OCI-LY1 (cell line): ENCODE measurements around the gene S100G.

Source experiments
- EZH2 ChIP-seq: fragments of 200-600 bp; sonication (generic), shearing (Covaris generic); IDR thresholded peaks from 2 replicates; pipeline ENCODE4 v1.8.0; 2017; ENCODE audit warnings: borderline replicate concordance, mixed run types, mild to moderate bottlenecking, antibody characterized with exemption, low read length, moderate library complexity, mixed read lengths
- TF ChIP-seq, protein P1 (sequence below): fragments of 200-600 bp; sonication (generic), shearing (Covaris generic); IDR thresholded peaks from 2 replicates; pipeline ENCODE4 v1.5.1; 2017; ENCODE audit warnings: mild to moderate bottlenecking, antibody characterized with exemption, low read length, moderate library complexity, mixed read lengths

DNA sequence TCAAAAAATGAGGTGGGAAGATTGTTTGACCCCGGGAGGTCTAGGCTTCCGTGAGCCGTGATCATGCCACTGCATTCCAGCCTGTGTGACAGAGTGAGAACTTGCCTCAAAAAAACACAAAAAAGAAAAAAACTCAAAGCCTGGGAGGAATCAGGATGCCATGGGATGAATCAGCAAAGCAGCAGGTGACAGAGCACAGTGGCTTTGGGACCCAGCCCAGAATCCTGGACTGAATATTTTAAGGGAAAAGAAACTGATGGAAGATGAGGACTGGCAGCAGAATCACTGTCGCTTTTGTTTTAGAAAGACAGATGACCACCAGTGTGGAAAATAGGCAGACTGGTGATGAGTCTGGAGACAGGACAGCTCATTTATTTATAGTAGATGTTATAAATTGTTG is 16.6 kb downstream of the S100G start:
- TF ChIP-seq, protein P1, sequence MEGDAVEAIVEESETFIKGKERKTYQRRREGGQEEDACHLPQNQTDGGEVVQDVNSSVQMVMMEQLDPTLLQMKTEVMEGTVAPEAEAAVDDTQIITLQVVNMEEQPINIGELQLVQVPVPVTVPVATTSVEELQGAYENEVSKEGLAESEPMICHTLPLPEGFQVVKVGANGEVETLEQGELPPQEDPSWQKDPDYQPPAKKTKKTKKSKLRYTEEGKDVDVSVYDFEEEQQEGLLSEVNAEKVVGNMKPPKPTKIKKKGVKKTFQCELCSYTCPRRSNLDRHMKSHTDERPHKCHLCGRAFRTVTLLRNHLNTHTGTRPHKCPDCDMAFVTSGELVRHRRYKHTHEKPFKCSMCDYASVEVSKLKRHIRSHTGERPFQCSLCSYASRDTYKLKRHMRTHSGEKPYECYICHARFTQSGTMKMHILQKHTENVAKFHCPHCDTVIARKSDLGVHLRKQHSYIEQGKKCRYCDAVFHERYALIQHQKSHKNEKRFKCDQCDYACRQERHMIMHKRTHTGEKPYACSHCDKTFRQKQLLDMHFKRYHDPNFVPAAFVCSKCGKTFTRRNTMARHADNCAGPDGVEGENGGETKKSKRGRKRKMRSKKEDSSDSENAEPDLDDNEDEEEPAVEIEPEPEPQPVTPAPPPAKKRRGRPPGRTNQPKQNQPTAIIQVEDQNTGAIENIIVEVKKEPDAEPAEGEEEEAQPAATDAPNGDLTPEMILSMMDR, result no peak
- TF ChIP-seq EZH2, result no peak
